Measurements from ENCODE around the gene CUL1.

DNA sequence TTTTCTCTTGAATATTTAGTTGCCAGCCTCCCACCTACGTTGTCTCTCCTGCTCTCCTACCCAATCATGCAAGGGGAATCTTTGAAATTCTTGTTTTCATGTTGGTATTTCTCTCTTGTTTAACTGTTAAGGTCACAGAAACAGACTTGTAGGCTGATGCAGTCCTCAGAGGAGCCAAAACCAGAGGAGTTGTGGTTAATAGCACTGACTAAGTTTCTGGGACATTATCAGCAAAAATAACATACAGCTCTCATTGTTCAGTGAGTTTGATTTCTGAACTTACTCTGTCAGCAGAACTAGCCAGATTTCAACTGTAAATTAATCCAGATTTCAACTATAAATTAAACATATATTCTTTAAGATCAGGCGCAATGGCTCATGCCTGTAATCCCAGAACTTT is 11.1 kb upstream of the CUL1 start:
- TF ChIP-seq CTCF (IDR thresholded peaks at IDR 0.05) (no peak), POLR2A (IDR thresholded peaks at IDR 0.05) (no peak)

All from body of pancreas (tissue), 4 donors.